GM23338 (cell line): ENCODE measurements around the gene AVPR2. TPM values are rescaled to one million over a fixed set of nuclear protein-coding genes. Genes with fewer than 3 reads are reported as not detected.

Experiments used
- ATAC-seq: fragments of 200-7000 bp; cut with Tn5 transposase; 3 replicates; pipeline ENCODE4 v1.9.1; 2020
- DNase-seq: peaks from one replicate; pipeline ENCODE4 v3.0.0-alpha.2; 2015; ENCODE audit warnings: low spot score
- H2AFZ ChIP-seq: fragments of 200-600 bp; sonication (generic); 2 replicates; pipeline ENCODE4 v1.8.0; 2016; ENCODE audit warnings: antibody characterized with exemption, mild to moderate bottlenecking, moderate library complexity
- H3F3A ChIP-seq: fragments of 200-600 bp; sonication (generic); replicated peaks from 2 replicates; pipeline ENCODE4 v1.8.0; 2017; ENCODE audit warnings: antibody characterized with exemption, mixed run types, low read depth
- H3K27ac ChIP-seq: fragments of 200-600 bp; sonication (generic); 2 replicates; pipeline ENCODE4 v1.6.1; 2016; ENCODE audit warnings: low read depth
- H3K27me3 ChIP-seq: fragments of 200-600 bp; sonication (generic); 2 replicates; pipeline ENCODE4 v1.8.0; 2016; ENCODE audit warnings: mild to moderate bottlenecking, mixed run types, moderate library complexity; ENCODE audit not compliant: insufficient read depth
- H3K36me3 ChIP-seq: fragments of 200-600 bp; sonication (generic); 2 replicates; pipeline ENCODE4 v1.8.0; 2016; ENCODE audit warnings: mild to moderate bottlenecking; ENCODE audit not compliant: insufficient read depth
- H3K4me1 ChIP-seq: fragments of 200-600 bp; sonication (generic); 2 replicates; pipeline ENCODE4 v1.8.0; 2016; ENCODE audit warnings: mild to moderate bottlenecking, moderate library complexity; ENCODE audit not compliant: insufficient read depth
- H3K4me2 ChIP-seq: fragments of 200-600 bp; sonication (generic); 2 replicates; pipeline ENCODE4 v1.7.1; 2017; ENCODE audit warnings: mixed run types
- H3K4me3 ChIP-seq: fragments of 200-600 bp; sonication (generic); 2 replicates; pipeline ENCODE4 v1.6.1; 2016; ENCODE audit warnings: mixed run types
- H3K79me2 ChIP-seq: fragments of 200-600 bp; sonication (generic); replicated peaks from 2 replicates; pipeline ENCODE4 v1.8.0; 2017; ENCODE audit warnings: mild to moderate bottlenecking; ENCODE audit not compliant: insufficient read depth
- H3K9me2 ChIP-seq: fragments of 200-600 bp; sonication (generic); 2 replicates; pipeline ENCODE4 v1.8.0; 2017; ENCODE audit not compliant: insufficient read depth
- H4K20me1 ChIP-seq: fragments of 200-600 bp; sonication (generic); replicated peaks from 2 replicates; pipeline ENCODE4 v1.8.0; 2017; ENCODE audit warnings: mild to moderate bottlenecking; ENCODE audit not compliant: insufficient read depth
- H3K27ac Mint-ChIP-seq: 2 replicates; pipeline ENCODE4 v1.8.0; 2020; ENCODE audit warnings: inconsistent platforms, mild to moderate bottlenecking, moderate library complexity, mixed read lengths
- H3K27me3 Mint-ChIP-seq: 3 replicates; pipeline ENCODE4 v1.8.0; 2022; ENCODE audit warnings: low read depth, mild to moderate bottlenecking, moderate library complexity, mixed read lengths, inconsistent platforms; ENCODE audit not compliant: insufficient read depth, poor library complexity
- H3K36me3 Mint-ChIP-seq: 3 replicates; pipeline ENCODE4 v1.8.0; 2021; ENCODE audit warnings: low read depth, mild to moderate bottlenecking, inconsistent platforms, moderate library complexity, mixed read lengths
- H3K4me1 Mint-ChIP-seq: 3 replicates; pipeline ENCODE4 v1.8.0; 2020; ENCODE audit warnings: mild to moderate bottlenecking, inconsistent platforms, mixed read lengths
- H3K4me3 Mint-ChIP-seq: 3 replicates; pipeline ENCODE4 v1.8.0; 2021; ENCODE audit warnings: moderate library complexity, mild to moderate bottlenecking, inconsistent platforms, mixed read lengths
- H3K9me3 Mint-ChIP-seq: 3 replicates; pipeline ENCODE4 v1.8.0; 2020; ENCODE audit warnings: moderate library complexity, mild to moderate bottlenecking, inconsistent platforms, mixed read lengths
- CREB1 ChIP-seq: fragments of 250-450 bp; sonication (Bioruptor Pico); IDR thresholded peaks from 2 replicates; pipeline ENCODE4 v1.5.0; 2020; ENCODE audit warnings: low read depth, mild to moderate bottlenecking, moderate library complexity
- CTCF ChIP-seq, 2 experiments: fragments of 200-600 bp in 1 of 2; sonication (generic) in 1 of 2; conservative IDR thresholded peaks; 2 replicates each; pipeline versions ENCODE4 v1.5.1 to v1.6.1; 2016 to 2017; ENCODE audit warnings: antibody characterized with exemption in 2 of 2, low read depth in 2 of 2, mild to moderate bottlenecking in 2 of 2, moderate library complexity in 1 of 2
- JUNB ChIP-seq: IDR thresholded peaks from one replicate; pipeline ENCODE4 v1.6.1; 2016; ENCODE audit warnings: antibody characterized with exemption; ENCODE audit not compliant: unreplicated experiment
- REST ChIP-seq: IDR thresholded peaks from one replicate; pipeline ENCODE4 v1.6.1; 2018; ENCODE audit warnings: antibody characterized with exemption; ENCODE audit not compliant: unreplicated experiment
- STAT1 ChIP-seq: IDR thresholded peaks from one replicate; pipeline ENCODE4 v1.6.1; 2016; ENCODE audit warnings: antibody characterized with exemption; ENCODE audit not compliant: unreplicated experiment
- ZNF114 ChIP-seq: fragments of 250-450 bp; sonication (Bioruptor Pico); IDR thresholded peaks from 2 replicates; pipeline ENCODE4 v1.5.0; 2020; ENCODE audit warnings: mild to moderate bottlenecking, moderate library complexity
- ZNF331 ChIP-seq: fragments of 250-450 bp; sonication (Bioruptor Pico); IDR thresholded peaks from 2 replicates; pipeline ENCODE4 v1.5.0; 2020; ENCODE audit warnings: low read depth, mild to moderate bottlenecking, moderate library complexity
- polyA plus RNA-seq: library from polyadenylated mRNA; unstranded; fragments of >200 nt; fragmentation: Nextera tagmentation; extraction: Ambion mirVana; gene quantifications from 2 replicates; pipeline ENCODE4 v1.2.1, GENCODE V29; 2016
- total RNA-seq: library from RNA; depleted of rRNA; stranded (reverse); fragments of >200 nt; shearing (Covaris generic); gene quantifications from 2 replicates; pipeline ENCODE4 v1.2.3, GENCODE V29; 2014

AVPR2 gene
- total and polyA plus RNA-seq, 2 experiments from 2014 or later = not detected

- DNase-seq (no peak), ATAC-seq (no peak)
- H3K4me1 ChIP-seq = no peaks in the 10 kb centered on the region
- no peaks in the 10 kb centered on the region for H3K27me3 ChIP-seq
- no peaks in the 10 kb centered on the region for H3F3A ChIP-seq
- Mint-ChIP-seq H3K36me3 (peaks cover 24% of the 10 kb centered on the region), H3K4me3 (no peak overlapping the region), H3K27ac (no peak overlapping the region), H3K4me1 (no peaks in the 10 kb centered on the region; the same call in 2 of the 3 replicates), H3K27me3 (no peaks in the 10 kb centered on the region), H3K9me3 (no peaks in the 10 kb centered on the region; the same call in 2 of the 3 replicates)
- H3K4me3 ChIP-seq = no peak overlapping the region
- no peak for TF ChIP-seq ZNF114 (CRISPR knock-in tag)
- TF ChIP-seq JUNB = no peak
- TF ChIP-seq STAT1 = no peak
- no peak for TF ChIP-seq CREB1
- no peak for TF ChIP-seq REST
- no peaks in the 10 kb centered on the region for H3K79me2 ChIP-seq
- no peaks in the 10 kb centered on the region for H3K36me3 ChIP-seq
- no peaks in the 10 kb centered on the region for H3K9me2 ChIP-seq
- no peak overlapping the region for H3K27ac ChIP-seq
- H2AFZ ChIP-seq = no peak overlapping the region
- no peaks in the 10 kb centered on the region for H4K20me1 ChIP-seq
- no peak overlapping the region for H3K4me2 ChIP-seq
Measured at GRCh38 chrX:153913211-153913610, 8.7 kb downstream of the AVPR2 start.

GRCh38 chrX:153913701-153914100 is 9.2 kb downstream of the AVPR2 start:
- Histone ChIP-seq H3F3A (no peaks in the 10 kb centered on the region), H3K9me2 (no peaks in the 10 kb centered on the region), H3K4me1 (no peaks in the 10 kb centered on the region), H3K27me3 (no peaks in the 10 kb centered on the region), H2AFZ (no peak overlapping the region), H3K36me3 (no peaks in the 10 kb centered on the region), H3K4me2 (no peak overlapping the region), H3K4me3 (no peak overlapping the region), H3K27ac (no peak overlapping the region), H4K20me1 (no peaks in the 10 kb centered on the region), H3K79me2 (no peaks in the 10 kb centered on the region)
- H3K9me3 Mint-ChIP-seq = no peaks in the 10 kb centered on the region; the same call in 2 of the 3 replicates
- TF ChIP-seq ZNF331 (CRISPR knock-in tag) (no peak), CTCF (conservative IDR thresholded peaks at IDR 0.05; ENCODE audit: low read depth in 2 of 2) (no peak)
- no peak for DNase-seq
- H3K4me3 Mint-ChIP-seq = no peak overlapping the region
- peaks cover 27% of the 10 kb centered on the region for H3K36me3 Mint-ChIP-seq
- ATAC-seq = no peak
- H3K27me3 Mint-ChIP-seq = no peaks in the 10 kb centered on the region
- no peak overlapping the region for H3K27ac Mint-ChIP-seq
- H3K4me1 Mint-ChIP-seq = no peaks in the 10 kb centered on the region; the same call in 2 of the 3 replicates
